ENCODE results near the gene SLC6A18.

GRCh38 chr5:1192971-1193590, 32.1 kb upstream of the SLC6A18 start:
- TF ChIP-seq TAF1 (IDR thresholded peaks at IDR 0.05; ENCODE audit: borderline replicate concordance, insufficient read depth, low read length) (no peak), POLR2AphosphoS5 (IDR thresholded peaks at IDR 0.05; ENCODE audit: low read depth, low read length) (no peak), SIN3A (IDR thresholded peaks at IDR 0.05; ENCODE audit: borderline replicate concordance, insufficient read depth, low read length) (no peak)

Measured in PFSK-1 (cell line).